ENCODE data around the gene POMGNT1. TPM values are rescaled to one million over a fixed set of nuclear protein-coding genes. Genes with fewer than 3 reads are reported as not detected.

POMGNT1 gene
- total RNA-seq, 1 experiment from 2014 or later: 74.5 TPM

DNA sequence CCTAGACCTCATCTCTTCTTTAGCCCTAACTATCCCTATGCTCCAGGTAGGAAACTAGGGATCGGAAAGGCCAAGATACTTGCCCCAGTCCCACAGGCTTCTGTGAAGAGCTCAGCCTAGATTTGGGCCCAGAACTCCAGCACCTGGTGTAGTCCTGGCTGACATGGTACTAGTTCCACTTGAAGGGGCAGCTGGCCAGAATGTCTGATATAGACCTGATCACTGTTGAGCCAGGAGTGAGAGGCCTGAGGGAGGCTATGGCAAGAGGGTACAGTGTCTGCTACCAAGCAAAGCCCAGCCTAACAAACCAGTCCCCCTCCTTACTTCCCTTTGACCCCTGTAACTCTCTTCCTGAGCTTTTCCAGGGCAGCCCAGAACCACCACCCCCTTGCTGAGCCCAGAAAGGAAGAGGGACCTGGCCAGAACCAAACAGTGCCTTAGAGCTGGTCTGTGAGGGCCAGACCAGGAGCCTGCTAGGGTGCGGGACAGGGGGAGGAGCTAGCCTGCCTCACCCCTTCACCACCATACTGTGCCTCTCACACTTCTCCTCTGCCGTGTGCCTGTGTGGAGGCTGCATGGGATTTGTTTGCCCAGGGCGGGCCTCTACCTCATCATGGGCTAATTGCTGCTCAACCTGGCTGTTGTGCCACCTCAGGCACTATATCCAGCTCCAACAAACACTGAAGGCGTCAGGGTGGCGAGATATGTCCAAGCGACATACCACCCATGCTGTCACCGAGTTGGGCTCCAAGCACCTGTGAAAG is 10.9 kb downstream of the POMGNT1 start:
- intact Hi-C loops (cut with micrococcal nuclease; ENCODE audit: unreplicated experiment): no loop called here
- CTCF ChIA-PET: interaction anchor here (0.6 to 1.1 kb wide), 2 partner anchors 26 to 27 kb away, joined by 3 read pairs; no protein-coding TSS in a partner anchor

DNA sequence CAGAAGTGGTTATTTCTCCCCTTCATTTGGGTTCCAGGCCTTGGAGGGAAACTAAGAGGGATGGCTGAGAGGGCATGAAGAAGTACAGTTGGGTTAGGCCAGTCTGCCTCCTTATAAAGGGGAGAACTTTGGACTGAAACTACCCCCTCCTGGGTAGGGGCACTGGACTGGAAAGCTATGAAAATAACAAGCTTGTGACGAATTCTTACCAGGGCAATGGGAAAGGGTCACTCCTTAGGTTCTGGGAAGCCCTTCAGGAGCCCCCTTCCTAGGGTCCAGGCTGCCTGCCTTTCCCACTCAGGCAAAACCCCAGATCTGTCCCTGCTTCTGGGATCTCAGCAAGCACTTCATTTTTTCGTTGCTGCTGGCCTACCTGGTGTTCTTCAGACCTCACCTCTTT is 12.2 kb downstream of the POMGNT1 start:
- H3K9me3 Mint-ChIP-seq (ENCODE audit: low read depth, unreplicated experiment): no peaks in the 10 kb centered on the region
- no peak overlapping the region for H3K27ac Mint-ChIP-seq (ENCODE audit: unreplicated experiment)
- no peaks in the 10 kb centered on the region for H3K27me3 Mint-ChIP-seq (ENCODE audit: unreplicated experiment)
- no TSS peak for BruUV-seq (replicated peaks)
- H3K36me3 Mint-ChIP-seq (ENCODE audit: insufficient read depth, unreplicated experiment): peaks cover 50% of the 10 kb centered on the region
- peaks cover 31% of the 10 kb centered on the region for H3K4me1 Mint-ChIP-seq (ENCODE audit: low read depth, unreplicated experiment)
- intact Hi-C loops (cut with micrococcal nuclease; ENCODE audit: unreplicated experiment): no loop called here
- H3K4me3 Mint-ChIP-seq (ENCODE audit: low read depth, unreplicated experiment): no peak overlapping the region
- TF ChIP-seq, protein P1, sequence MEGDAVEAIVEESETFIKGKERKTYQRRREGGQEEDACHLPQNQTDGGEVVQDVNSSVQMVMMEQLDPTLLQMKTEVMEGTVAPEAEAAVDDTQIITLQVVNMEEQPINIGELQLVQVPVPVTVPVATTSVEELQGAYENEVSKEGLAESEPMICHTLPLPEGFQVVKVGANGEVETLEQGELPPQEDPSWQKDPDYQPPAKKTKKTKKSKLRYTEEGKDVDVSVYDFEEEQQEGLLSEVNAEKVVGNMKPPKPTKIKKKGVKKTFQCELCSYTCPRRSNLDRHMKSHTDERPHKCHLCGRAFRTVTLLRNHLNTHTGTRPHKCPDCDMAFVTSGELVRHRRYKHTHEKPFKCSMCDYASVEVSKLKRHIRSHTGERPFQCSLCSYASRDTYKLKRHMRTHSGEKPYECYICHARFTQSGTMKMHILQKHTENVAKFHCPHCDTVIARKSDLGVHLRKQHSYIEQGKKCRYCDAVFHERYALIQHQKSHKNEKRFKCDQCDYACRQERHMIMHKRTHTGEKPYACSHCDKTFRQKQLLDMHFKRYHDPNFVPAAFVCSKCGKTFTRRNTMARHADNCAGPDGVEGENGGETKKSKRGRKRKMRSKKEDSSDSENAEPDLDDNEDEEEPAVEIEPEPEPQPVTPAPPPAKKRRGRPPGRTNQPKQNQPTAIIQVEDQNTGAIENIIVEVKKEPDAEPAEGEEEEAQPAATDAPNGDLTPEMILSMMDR (IDR thresholded peaks at IDR 0.05; ENCODE audit: unreplicated experiment): no peak
- CTCF ChIA-PET: no interaction called here
- no peak for DNase-seq

More for the DNA sequence above, 10.9 kb downstream of the POMGNT1 start:
- TF ChIP-seq, protein P1 (IDR thresholded peaks at IDR 0.05; ENCODE audit: unreplicated experiment): no peak
- H3K27ac Mint-ChIP-seq (ENCODE audit: unreplicated experiment): peak overlapping the region; percentile 42
- H3K4me3 Mint-ChIP-seq (ENCODE audit: low read depth, unreplicated experiment): no peak overlapping the region
- no peaks in the 10 kb centered on the region for H3K27me3 Mint-ChIP-seq (ENCODE audit: unreplicated experiment)
- no peak for DNase-seq
- peaks cover 31% of the 10 kb centered on the region for H3K4me1 Mint-ChIP-seq (ENCODE audit: low read depth, unreplicated experiment)
- no TSS peak for BruUV-seq (replicated peaks)
- no peaks in the 10 kb centered on the region for H3K9me3 Mint-ChIP-seq (ENCODE audit: low read depth, unreplicated experiment)
- peaks cover 45% of the 10 kb centered on the region for H3K36me3 Mint-ChIP-seq (ENCODE audit: insufficient read depth, unreplicated experiment)

GRCh38 chr1:46184920-46185658 is 13.1 kb downstream of the POMGNT1 start:
- DNase-seq: no peak
- Mint-ChIP-seq H3K27me3 (ENCODE audit: unreplicated experiment) (no peaks in the 10 kb centered on the region), H3K4me3 (ENCODE audit: low read depth, unreplicated experiment) (no peak overlapping the region), H3K27ac (ENCODE audit: unreplicated experiment) (peak overlapping the region; percentile 83), H3K36me3 (ENCODE audit: insufficient read depth, unreplicated experiment) (peaks cover 50% of the 10 kb centered on the region), H3K4me1 (ENCODE audit: low read depth, unreplicated experiment) (peaks cover 31% of the 10 kb centered on the region), H3K9me3 (ENCODE audit: low read depth, unreplicated experiment) (no peaks in the 10 kb centered on the region)
- TSS peak; percentile 41 for BruUV-seq (replicated peaks)
- intact Hi-C loops (cut with micrococcal nuclease; ENCODE audit: unreplicated experiment): loop anchor here (5.0 kb wide), 2 partner anchors 162 to 293 kb away; no protein-coding TSS in a partner anchor
- CTCF ChIA-PET: no interaction called here
- TF ChIP-seq, protein P1 (IDR thresholded peaks at IDR 0.05; ENCODE audit: unreplicated experiment): no peak

GRCh38 chr1:46183926-46184557 is 14.2 kb downstream of the POMGNT1 start:
- BruUV-seq (replicated peaks): no TSS peak
- TF ChIP-seq, protein P1 (IDR thresholded peaks at IDR 0.05; ENCODE audit: unreplicated experiment): no peak
- CTCF ChIA-PET: interaction anchor here (0.6 to 4.5 kb wide), 4 partner anchors 10 to 352 kb away, joined by 3 to 56 read pairs (median 3); no protein-coding TSS in a partner anchor
- intact Hi-C loops (cut with micrococcal nuclease; ENCODE audit: unreplicated experiment): loop anchor here (1.0 to 5.0 kb wide), 3 partner anchors 39 to 292 kb away; no protein-coding TSS in a partner anchor
- DNase-seq: no peak
- Mint-ChIP-seq H3K36me3 (ENCODE audit: insufficient read depth, unreplicated experiment) (peaks cover 44% of the 10 kb centered on the region), H3K27me3 (ENCODE audit: unreplicated experiment) (no peaks in the 10 kb centered on the region), H3K27ac (ENCODE audit: unreplicated experiment) (peak overlapping the region; percentile 83), H3K9me3 (ENCODE audit: low read depth, unreplicated experiment) (no peaks in the 10 kb centered on the region), H3K4me1 (ENCODE audit: low read depth, unreplicated experiment) (peaks cover 31% of the 10 kb centered on the region), H3K4me3 (ENCODE audit: low read depth, unreplicated experiment) (peak overlapping the region; percentile 29)

All from Calu3 (cell line).